Measurements from ENCODE around the gene SSC5D. TPM values are rescaled to one million over a fixed set of nuclear protein-coding genes. Genes with fewer than 3 reads are reported as not detected.

The SSC5D gene
- total RNA-seq, 4 donors from 2014 or later: 2.8 to 10.3 (median 5.0) TPM

DNA sequence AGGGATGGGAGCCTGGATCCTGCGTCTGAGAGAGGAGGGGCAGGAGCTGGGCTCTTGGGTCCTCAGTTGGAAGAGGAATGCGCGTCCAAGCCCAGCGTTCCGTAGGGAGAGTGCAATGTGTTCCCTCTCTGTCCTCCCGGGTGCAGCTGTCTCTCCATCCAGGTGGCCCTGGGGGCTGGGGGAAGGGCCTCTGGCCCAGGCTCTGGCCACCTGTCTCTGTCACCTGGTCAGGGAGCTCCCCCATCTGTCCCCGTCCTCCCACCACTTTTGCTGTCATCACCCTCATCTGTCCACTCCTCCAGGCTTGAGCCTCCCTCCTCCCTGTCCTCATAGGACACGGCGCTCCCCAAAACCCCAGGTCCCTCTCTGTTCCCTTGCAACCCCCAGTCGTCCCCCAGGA, 52.4 kb downstream of the SSC5D start:
- Histone ChIP-seq H3K27me3 (no peaks in the 10 kb centered on the region), H3K4me3 (no peak overlapping the region), H3K36me3 (no peaks in the 10 kb centered on the region), H3K9me3 (no peaks in the 10 kb centered on the region), H3K4me1 (no peaks in the 10 kb centered on the region), H3K27ac (no peak overlapping the region)
- no peak for DNase-seq
- no peak for TF ChIP-seq POLR2A (IDR thresholded peaks at IDR 0.05)
- no peak for TF ChIP-seq CTCF (IDR thresholded peaks at IDR 0.05)

DNA sequence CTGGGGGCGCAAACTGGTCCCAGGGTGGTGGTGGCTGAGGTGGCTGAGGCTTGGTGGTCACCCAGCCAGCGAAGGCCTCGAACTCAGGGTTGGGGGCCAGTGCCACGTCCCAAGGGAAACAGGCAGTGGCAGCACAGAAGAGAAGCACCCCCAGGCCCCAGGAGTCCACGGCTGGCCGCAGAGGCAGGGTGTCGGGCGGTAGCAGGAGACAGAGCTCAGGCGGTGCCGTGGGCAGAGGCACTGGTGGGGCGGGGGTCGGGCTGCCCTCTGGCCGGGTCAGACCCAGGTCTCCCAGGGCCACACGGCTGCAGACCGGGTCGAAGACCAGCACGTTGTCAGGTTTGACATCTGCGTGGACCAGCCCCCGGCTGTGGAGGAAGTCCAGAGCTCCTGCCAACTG, 52.9 kb downstream of the SSC5D start:
- TF ChIP-seq CTCF (IDR thresholded peaks at IDR 0.05) (no peak), POLR2A (IDR thresholded peaks at IDR 0.05) (no peak)
- H3K27ac ChIP-seq: no peak overlapping the region
- DNase-seq: no peak
- no peaks in the 10 kb centered on the region for H3K36me3 ChIP-seq
- H3K4me1 ChIP-seq: no peaks in the 10 kb centered on the region
- H3K9me3 ChIP-seq: no peaks in the 10 kb centered on the region
- H3K4me3 ChIP-seq: no peak overlapping the region
- H3K27me3 ChIP-seq: no peaks in the 10 kb centered on the region

GRCh38 chr19:55542292-55542855, 54.1 kb downstream of the SSC5D start:
- no peak overlapping the region for H3K27ac ChIP-seq
- no peaks in the 10 kb centered on the region for H3K27me3 ChIP-seq
- no peaks in the 10 kb centered on the region for H3K4me1 ChIP-seq
- H3K4me3 ChIP-seq: no peak overlapping the region
- DNase-seq: no peak
- H3K9me3 ChIP-seq: no peaks in the 10 kb centered on the region
- no peak for TF ChIP-seq CTCF (IDR thresholded peaks at IDR 0.05)
- no peak for TF ChIP-seq POLR2A (IDR thresholded peaks at IDR 0.05)
- no peaks in the 10 kb centered on the region for H3K36me3 ChIP-seq

- Histone ChIP-seq H3K4me3 (no peak overlapping the region), H3K36me3 (no peaks in the 10 kb centered on the region), H3K4me1 (no peaks in the 10 kb centered on the region), H3K27ac (no peak overlapping the region), H3K27me3 (no peaks in the 10 kb centered on the region), H3K9me3 (no peaks in the 10 kb centered on the region)
- TF ChIP-seq CTCF (IDR thresholded peaks at IDR 0.05) (no peak), POLR2A (IDR thresholded peaks at IDR 0.05) (no peak)
- DNase-seq: no peak
Measured at GRCh38 chr19:55543567-55543966, 55.3 kb downstream of the SSC5D start.

- no peaks in the 10 kb centered on the region for H3K36me3 ChIP-seq
- no peaks in the 10 kb centered on the region for H3K9me3 ChIP-seq
- H3K4me3 ChIP-seq: no peak overlapping the region
- no peak overlapping the region for H3K27ac ChIP-seq
- H3K27me3 ChIP-seq: no peaks in the 10 kb centered on the region
- TF ChIP-seq POLR2A (IDR thresholded peaks at IDR 0.05): no peak
- DNase-seq: no peak
- H3K4me1 ChIP-seq: no peaks in the 10 kb centered on the region
Measured at GRCh38 chr19:55544014-55544413, 55.8 kb downstream of the SSC5D start.

DNA sequence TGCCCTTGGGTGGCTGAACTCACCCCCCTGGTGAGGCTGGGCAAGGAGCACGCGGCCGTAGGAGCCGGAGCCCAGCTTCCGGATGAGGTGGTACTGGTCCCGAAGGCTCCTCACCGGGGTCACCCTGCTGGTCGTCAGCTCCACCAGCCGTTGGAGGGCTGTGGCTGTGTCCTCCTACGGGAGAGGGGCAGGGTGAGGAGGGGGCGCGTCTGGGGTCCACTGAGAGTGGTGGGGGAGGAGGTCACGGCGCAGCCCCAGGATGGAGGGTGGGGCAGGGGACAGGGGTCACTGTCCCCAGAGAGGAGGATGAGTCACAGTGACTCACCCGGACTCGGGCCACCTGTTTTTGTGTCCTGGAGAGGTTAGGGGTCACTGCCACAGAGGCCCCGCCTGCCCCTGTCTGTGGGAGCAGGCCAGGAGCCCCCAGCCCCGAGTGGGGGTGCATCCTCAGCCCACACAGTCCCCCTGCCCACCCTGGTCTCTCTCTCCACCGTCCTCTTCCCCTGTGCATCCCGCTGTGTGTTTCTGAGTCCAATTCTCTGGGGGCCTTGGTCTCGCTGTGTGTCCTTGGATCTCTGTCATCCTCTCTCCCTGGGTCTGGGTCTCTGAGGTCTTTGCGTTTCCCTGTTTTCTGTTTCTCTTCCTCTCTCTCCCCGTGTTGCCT, 56.7 kb downstream of the SSC5D start:
- no peaks in the 10 kb centered on the region for H3K9me3 ChIP-seq
- peaks cover 0 to 6% (median 0%) of the 10 kb centered on the region in 4 donors for H3K4me1 ChIP-seq
- TF ChIP-seq CTCF (IDR thresholded peaks at IDR 0.05) (no peak), POLR2A (IDR thresholded peaks at IDR 0.05) (no peak)
- no peak for DNase-seq
- H3K27me3 ChIP-seq: no peaks in the 10 kb centered on the region
- H3K27ac ChIP-seq: no peak overlapping the region
- no peak overlapping the region for H3K4me3 ChIP-seq
- no peaks in the 10 kb centered on the region for H3K36me3 ChIP-seq

Data from Peyer's patch (tissue), 4 donors.